ENCODE data around the gene QRFP.

Gene QRFP

GRCh38 chr9:130847306-130848217, 49.0 kb downstream of the QRFP start:
- DNase-seq = no peak

- no peak for DNase-seq
Observed at GRCh38 chr9:130846487-130847305, 49.9 kb downstream of the QRFP start.

GRCh38 chr9:130845901-130846481, 50.6 kb downstream of the QRFP start:
- DNase-seq = no peak

- no peak for DNase-seq
Observed at GRCh38 chr9:130845254-130845653, 51.4 kb downstream of the QRFP start.

- no peak for DNase-seq
Observed at GRCh38 chr9:130844044-130844451, 52.6 kb downstream of the QRFP start.

- DNase-seq = no peak
Observed at GRCh38 chr9:130843049-130843908, 53.3 kb downstream of the QRFP start.
